Epidermal melanocyte (primary cell): ENCODE results near the gene MASP2.
"Not testable (repeated sequence)": the region's sequence is repeated elsewhere in the genome, so short reads cannot be mapped to it uniquely, and the experiment has no call there.

ENCODE experiments used
- DNase-seq: peaks from one replicate; pipeline ENCODE4 v3.0.0; 2011; ENCODE audit warnings: low spot score; ENCODE audit not compliant: insufficient read length

Gene MASP2

GRCh38 chr1:11039351-11040104 lies 7.5 kb downstream of the MASP2 start:
- DNase-seq: peak; percentile 5

GRCh38 chr1:11037740-11038182 lies 9.3 kb downstream of the MASP2 start:
- DNase-seq: peak; percentile 94

- not testable (repeated sequence) for DNase-seq
These were observed 9.9 kb downstream of the MASP2 start for GRCh38 chr1:11037019-11037739.

GRCh38 chr1:11031624-11032262 lies 15.3 kb downstream of the MASP2 start:
- no peak for DNase-seq

DNA sequence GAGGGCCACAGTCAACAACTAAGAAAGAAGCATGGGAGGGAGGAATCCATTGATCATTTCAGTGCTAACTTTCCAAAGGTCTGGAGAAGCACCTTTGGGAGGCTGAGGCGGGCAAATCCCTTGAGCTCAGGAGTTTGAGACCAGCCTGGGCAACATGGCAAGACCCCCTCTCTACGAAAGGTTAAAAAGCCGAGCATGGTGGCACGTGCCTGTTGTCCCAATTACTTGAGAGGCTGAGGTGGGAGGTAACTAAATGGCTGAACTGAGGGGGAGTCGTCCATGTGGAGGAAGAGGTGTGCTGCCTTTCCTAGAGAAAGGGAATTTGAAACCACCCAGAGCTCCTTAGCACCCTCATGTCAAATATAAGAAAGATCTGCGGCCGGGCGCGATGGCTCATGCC lies 16.2 kb downstream of the MASP2 start:
- DNase-seq: no peak

DNA sequence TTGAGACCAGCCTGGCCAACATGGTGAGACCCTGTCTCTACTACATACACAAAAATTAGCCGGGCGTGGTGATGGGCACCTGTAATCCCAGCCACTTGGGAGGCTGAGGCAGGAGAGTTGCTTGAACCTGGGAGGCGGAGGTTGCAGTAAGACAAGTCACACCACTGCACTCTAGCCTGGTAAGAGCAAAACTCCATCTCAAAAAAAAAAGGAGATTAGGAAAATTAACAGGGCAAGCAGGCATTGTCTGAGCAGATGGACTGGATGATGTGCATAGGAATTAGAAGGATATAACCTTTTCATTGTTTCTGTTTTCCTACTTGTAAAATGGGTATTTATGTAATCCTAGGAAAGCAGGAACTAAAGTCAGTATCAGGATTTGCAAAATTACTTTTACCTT lies 19.0 kb downstream of the MASP2 start:
- DNase-seq: no peak

- no peak for DNase-seq
These were observed 19.7 kb downstream of the MASP2 start for GRCh38 chr1:11027316-11027715.

DNA sequence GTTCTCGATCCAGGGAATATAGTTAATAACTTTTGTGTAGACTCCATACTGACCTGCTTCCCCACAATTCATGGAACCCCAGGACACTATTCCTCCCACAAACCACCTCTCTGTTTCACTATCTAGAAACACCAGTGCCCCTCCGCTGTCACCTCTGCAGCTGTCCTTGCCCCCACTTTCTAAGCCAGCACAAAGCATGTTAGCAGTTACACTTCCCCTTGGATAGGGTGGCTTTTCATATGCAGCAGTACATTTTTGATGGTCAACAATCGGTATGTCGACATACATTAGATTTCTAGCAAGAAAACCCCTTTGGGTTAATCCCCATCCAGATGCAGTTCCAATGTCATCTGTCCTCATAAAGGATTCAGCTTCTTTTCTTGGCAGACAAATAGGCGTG lies 20.1 kb downstream of the MASP2 start:
- DNase-seq: no peak

- no peak for DNase-seq
These were observed 21.0 kb downstream of the MASP2 start for GRCh38 chr1:11026052-11026451.

GRCh38 chr1:11025618-11026017 lies 21.4 kb downstream of the MASP2 start:
- no peak for DNase-seq

GRCh38 chr1:11024874-11025203 lies 22.2 kb downstream of the MASP2 start:
- no peak for DNase-seq

DNA sequence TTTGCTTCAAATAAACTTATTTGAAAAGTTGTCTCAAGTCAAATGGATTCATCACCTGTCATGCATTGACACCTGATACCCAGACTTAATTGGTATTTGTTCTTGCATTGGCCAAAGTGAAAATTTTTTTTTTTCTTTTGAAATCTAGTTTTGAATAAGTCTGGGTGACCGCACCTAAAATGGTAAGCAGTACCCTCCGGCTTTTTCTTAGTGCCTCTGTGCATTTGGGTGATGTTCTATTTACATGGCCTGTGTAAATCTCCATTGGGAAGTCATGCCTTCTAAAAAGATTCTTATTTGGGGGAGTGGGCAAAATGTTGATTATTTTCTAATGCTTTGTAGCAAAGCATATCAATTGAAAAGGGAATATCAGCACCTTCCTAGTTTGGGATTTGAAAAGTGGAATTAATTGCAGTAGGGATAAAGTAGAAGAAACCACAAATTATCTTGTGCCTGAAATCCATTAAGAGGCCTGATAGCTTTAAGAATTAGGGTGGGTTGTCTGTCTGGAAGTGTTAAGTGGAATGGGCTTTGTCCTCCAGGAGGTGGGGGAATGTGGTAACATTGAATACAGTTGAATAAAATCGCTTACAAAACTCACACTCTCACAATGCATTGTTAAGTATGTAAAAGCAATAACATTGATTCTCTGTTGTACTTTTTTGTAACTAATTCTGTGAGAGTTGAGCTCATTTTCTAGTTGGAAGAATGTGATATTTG lies 22.7 kb downstream of the MASP2 start:
- no peak for DNase-seq

DNA sequence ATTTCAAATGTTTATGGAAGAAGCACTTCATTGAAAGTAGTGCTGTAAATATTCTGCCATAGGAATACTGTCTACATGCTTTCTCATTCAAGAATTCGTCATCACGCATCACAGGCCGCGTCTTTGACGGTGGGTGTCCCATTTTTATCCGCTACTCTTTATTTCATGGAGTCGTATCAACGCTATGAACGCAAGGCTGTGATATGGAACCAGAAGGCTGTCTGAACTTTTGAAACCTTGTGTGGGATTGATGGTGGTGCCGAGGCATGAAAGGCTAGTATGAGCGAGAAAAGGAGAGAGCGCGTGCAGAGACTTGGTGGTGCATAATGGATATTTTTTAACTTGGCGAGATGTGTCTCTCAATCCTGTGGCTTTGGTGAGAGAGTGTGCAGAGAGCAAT lies 23.8 kb downstream of the MASP2 start:
- no peak for DNase-seq

DNA sequence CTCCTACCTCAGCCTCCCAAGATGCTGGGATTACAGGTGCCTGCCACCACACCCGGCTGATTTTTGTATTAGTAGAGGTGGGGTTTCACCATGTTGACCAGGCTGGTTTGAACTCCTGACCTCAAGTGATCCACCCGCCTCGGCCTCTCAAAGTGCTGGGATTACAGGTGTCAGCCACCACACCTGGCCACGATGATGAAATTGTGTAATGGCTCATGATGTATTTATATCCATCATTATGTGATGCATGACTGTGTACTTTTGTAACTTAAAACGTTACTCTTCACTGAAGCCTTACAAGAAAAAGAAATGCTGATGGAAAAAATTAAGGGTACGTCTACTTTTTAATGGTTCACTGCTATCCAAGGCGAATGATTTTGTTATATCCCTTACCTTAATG lies 27.1 kb downstream of the MASP2 start:
- DNase-seq: no peak

- DNase-seq: not testable (repeated sequence)
These were observed 27.7 kb downstream of the MASP2 start for GRCh38 chr1:11019358-11019757.

GRCh38 chr1:11013160-11013531 lies 33.9 kb downstream of the MASP2 start:
- no peak for DNase-seq

GRCh38 chr1:11012260-11013159 lies 34.5 kb downstream of the MASP2 start, which contains the start of gene TARDBP:
TSS of gene TARDBP (plus strand) at chr1:11012654. CDS start at chr1:11013728, 1,074 bp downstream.
- peak; percentile 91 for DNase-seq

GRCh38 chr1:11000526-11000925 lies 46.5 kb downstream of the MASP2 start:
- no peak for DNase-seq

DNA sequence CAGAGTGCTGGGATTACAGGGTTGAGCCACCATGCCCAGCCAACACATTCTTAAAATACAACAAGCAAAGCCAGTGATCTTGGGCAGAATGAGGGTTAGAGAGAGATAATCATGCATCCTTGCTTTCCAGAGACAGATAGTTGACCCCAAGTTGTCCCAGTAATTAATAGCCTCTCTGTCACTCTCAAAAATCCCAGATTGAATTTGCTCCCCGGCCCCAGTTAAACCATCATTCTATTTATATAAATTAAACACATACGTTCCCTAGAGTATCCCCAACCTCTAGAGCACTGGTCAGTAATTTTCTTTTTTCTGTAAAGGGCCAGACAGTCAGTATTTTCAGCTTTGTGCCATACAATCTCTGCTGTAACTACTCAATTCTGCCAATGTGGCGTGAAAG lies 50.9 kb downstream of the MASP2 start:
- DNase-seq: no peak

DNA sequence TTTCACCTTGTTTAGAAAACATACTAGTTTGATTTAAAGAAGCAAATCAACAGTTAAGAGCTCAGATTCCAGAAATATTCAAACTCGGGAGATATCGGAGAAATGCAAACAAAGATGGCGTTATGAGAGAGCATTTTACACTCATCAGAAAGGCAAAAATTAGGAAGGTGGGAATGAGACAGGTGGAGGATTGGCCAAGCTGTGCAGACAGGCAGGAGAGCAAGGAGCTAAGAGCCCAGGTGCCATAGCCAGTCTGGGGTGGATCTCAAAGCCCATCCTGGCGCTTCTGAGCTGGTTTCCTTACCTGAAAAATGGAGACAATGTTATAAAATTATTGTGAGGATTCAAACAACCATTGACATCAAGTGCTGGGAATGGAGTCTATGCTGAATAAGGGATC lies 54.2 kb downstream of the MASP2 start:
- no peak for DNase-seq

DNA sequence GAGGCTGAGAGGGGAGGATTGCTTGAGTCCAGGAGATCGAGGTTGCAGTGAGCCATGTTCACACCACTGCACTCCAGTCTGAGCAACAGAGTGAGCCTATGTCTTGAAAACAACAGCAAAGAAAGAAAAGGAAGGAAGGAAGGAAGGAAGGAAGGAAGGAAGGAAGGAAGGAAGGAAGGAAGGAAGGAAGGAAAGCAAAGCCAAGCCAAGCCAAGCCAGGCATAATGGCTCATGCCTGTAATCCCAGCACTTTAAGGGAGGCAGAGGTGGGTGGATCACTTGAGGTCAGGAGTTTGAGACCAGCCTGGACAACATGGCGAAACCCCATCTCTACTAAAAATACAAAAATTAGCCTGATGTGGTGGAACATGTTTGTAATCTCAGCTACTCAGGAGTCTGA lies 55.0 kb downstream of the MASP2 start:
- DNase-seq: not testable (repeated sequence)
